GM13976 (cell line): ENCODE measurements around the gene CCT5.

Experiments
- DNase-seq: peaks from one replicate; pipeline ENCODE4 v3.0.0; 2012; ENCODE audit warnings: low spot score
- CTCF ChIP-seq: IDR thresholded peaks from 2 replicates; pipeline ENCODE4 v1.5.1; 2012; ENCODE audit warnings: borderline replicate concordance, mild to moderate bottlenecking; ENCODE audit not compliant: insufficient read depth; ENCODE audit errors: extremely low read depth, missing control alignments, control extremely low read depth
- in situ Hi-C: fragments of 300-500 bp; cut with MboI; formaldehyde crosslinking; loops from one replicate; pipeline ENCODE4 v1.12.0; 2022; ENCODE audit warnings: low sequenced_read_pairs, mixed read lengths, inconsistent platforms; ENCODE audit not compliant: unreplicated experiment

Gene CCT5

DNA sequence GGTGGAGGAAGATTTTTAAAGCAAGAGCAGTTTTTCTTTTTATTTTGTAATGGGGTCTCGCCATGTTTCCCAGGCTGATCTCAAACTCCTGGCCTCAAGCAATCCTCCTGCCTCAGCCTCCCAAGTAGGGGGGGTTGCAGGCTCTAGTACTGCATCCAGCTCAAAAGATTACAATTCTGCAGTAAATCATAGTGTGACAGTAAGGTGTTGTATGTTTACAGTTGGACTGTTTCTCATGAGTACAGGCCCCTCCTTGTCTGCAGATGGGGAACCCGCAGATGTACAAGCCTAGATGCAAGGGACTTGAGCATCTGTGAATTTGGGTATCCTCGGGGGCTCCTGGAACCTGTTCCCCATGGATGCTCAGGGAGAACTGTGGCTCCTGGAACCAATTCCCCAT, 3.3 kb downstream of the CCT5 start:
- DNase-seq: no peak
- in situ Hi-C loops: no loop called here
- TF ChIP-seq CTCF: no peak

DNA sequence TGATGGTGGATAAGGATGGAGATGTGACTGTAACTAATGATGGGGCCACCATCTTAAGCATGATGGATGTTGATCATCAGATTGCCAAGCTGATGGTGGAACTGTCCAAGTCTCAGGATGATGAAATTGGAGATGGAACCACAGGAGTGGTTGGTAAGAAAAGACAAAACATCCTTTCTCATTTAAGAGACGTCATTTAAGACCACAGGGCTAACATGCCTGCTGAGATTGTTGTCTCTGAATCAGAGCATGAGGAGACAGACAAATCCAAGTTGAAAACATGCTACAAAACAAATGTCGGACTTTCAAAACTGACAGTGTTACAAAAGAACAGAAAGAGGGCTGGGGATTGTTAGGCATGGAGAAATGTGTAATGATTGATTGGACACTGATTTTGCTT, 4.6 kb downstream of the CCT5 start:
- TF ChIP-seq CTCF: no peak
- DNase-seq: no peak
- in situ Hi-C loops: no loop called here

GRCh38 chr5:10257870-10258269, 7.8 kb downstream of the CCT5 start:
- DNase-seq: no peak
- TF ChIP-seq CTCF: no peak
- in situ Hi-C loops: no loop called here

DNA sequence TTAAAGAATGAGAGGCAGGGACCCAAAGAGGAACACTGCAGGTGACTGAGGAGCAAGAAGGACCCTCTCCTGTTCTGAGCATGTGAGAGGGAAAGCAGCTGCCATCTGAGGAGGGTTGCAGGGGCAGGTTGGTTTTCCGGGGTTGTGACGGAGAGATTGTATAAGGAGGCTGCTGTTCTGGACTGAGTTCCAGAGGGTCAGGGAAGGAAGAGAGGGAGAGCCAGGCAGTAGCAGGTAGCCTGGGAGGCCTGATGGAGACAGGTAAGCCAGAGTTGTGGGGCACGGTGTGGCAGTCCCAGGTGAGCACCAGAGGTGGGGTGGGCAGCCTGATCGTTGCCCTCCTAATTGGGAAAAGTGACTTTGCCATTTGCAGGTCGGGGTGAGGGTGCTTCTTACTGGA, 9.8 kb downstream of the CCT5 start:
- in situ Hi-C loops: no loop called here
- no peak for TF ChIP-seq CTCF
- no peak for DNase-seq

- in situ Hi-C loops: no loop called here
- no peak for TF ChIP-seq CTCF
These were observed 11.0 kb downstream of the CCT5 start for GRCh38 chr5:10261065-10261464.

DNA sequence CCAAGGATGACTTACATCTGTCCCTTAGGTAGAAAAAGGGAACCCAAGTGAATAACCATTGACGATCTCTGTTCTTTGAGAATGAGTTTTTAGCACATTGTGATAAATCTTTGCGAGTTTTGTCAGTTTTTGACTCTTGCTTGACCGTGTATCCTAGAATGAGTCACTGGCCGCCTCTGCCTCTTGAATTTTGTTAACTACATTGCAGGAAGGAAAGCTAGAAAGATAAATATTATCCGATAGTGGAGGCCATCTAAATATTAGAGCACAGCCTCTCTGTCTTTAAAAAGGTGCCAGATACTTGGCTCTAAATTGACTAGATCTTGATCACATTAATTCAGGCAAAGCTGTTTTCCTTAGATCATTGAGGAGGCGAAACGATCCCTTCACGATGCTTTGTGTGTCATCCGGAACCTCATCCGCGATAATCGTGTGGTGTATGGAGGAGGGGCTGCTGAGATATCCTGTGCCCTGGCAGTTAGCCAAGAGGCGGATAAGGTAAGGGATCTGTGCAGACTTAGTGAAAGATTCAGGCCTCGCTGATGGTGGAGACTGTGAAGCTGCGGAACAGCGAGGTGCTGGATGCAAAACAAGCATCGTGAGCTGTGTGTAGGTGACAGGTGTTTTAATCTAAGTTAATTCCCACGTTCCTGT, 12.2 kb downstream of the CCT5 start:
- DNase-seq: no peak

More at GRCh38 chr5:10261065-10261464, 11.0 kb downstream of the CCT5 start:
- no peak for DNase-seq

More for the DNA sequence above, 12.2 kb downstream of the CCT5 start:
- in situ Hi-C loops: no loop called here
- no peak for TF ChIP-seq CTCF
